IgD-negative memory B cell (primary cell): ENCODE data around the gene ABLIM1. TPM values are rescaled to one million over a fixed set of nuclear protein-coding genes. Genes with fewer than 3 reads are reported as not detected.

Source experiments
- H3K27ac Mint-ChIP-seq, 3 donors: one replicate each; pipeline ENCODE4 v1.8.0; 2020 to 2022; ENCODE audit warnings: mild to moderate bottlenecking in 3 of 3, mixed read lengths in 3 of 3, moderate library complexity in 1 of 3
- H3K27me3 Mint-ChIP-seq: one replicate; pipeline ENCODE4 v1.8.0; 2021; ENCODE audit warnings: mixed read lengths
- H3K36me3 Mint-ChIP-seq: one replicate; pipeline ENCODE4 v1.8.0; 2020; ENCODE audit warnings: mild to moderate bottlenecking, mixed read lengths
- H3K4me1 Mint-ChIP-seq, 3 donors: one replicate each; pipeline ENCODE4 v1.8.0; 2020 to 2022; ENCODE audit warnings: mixed read lengths in 3 of 3, mild to moderate bottlenecking in 1 of 3
- H3K4me3 Mint-ChIP-seq, 4 donors: one replicate each; pipeline ENCODE4 v1.8.0; 2020 to 2022; ENCODE audit warnings: mild to moderate bottlenecking in 4 of 4, mixed read lengths in 4 of 4, moderate library complexity in 3 of 4
- H3K9me3 Mint-ChIP-seq, 3 donors: one replicate each; pipeline ENCODE4 v1.8.0; 2020 to 2021; ENCODE audit warnings: mixed read lengths in 3 of 3, mild to moderate bottlenecking in 1 of 3
- polyA plus RNA-seq: library from polyadenylated mRNA; unstranded; fragments of 300-500 nt; fragmentation: Illumina TruSeq; gene quantifications from one replicate; pipeline ENCODE4 v1.2.3, GENCODE V29; 2021

The ABLIM1 gene
- polyA plus RNA-seq, 1 donor from 2014 or later, result 115 TPM

- H3K4me3 Mint-ChIP-seq, result no peak overlapping the region
- no peak overlapping the region for H3K27ac Mint-ChIP-seq
- H3K4me1 Mint-ChIP-seq, result peaks cover 12 to 20% (median 17%) of the 10 kb centered on the region in 3 donors
- H3K36me3 Mint-ChIP-seq, result no peaks in the 10 kb centered on the region
- peaks cover 29% of the 10 kb centered on the region for H3K27me3 Mint-ChIP-seq
- H3K9me3 Mint-ChIP-seq, result peaks cover 0 to 9% (median 0%) of the 10 kb centered on the region in 3 donors
Observed at GRCh38 chr10:114628106-114628505, 30.0 kb downstream of the ABLIM1 start.

- peaks cover 2 to 14% (median 9%) of the 10 kb centered on the region in 3 donors for H3K4me1 Mint-ChIP-seq
- no peak overlapping the region for H3K4me3 Mint-ChIP-seq
- peaks cover 19% of the 10 kb centered on the region for H3K27me3 Mint-ChIP-seq
- peaks cover 0 to 11% (median 0%) of the 10 kb centered on the region in 3 donors for H3K9me3 Mint-ChIP-seq
- H3K27ac Mint-ChIP-seq, result no peak overlapping the region
- no peaks in the 10 kb centered on the region for H3K36me3 Mint-ChIP-seq
Observed at GRCh38 chr10:114626841-114627240, 31.2 kb downstream of the ABLIM1 start.

GRCh38 chr10:114624951-114625780 is 32.9 kb downstream of the ABLIM1 start:
- Mint-ChIP-seq H3K27ac (no peak overlapping the region), H3K36me3 (no peaks in the 10 kb centered on the region), H3K9me3 (peaks cover 0 to 11% (median 5%) of the 10 kb centered on the region in 3 donors), H3K4me3 (no peak overlapping the region), H3K4me1 (peaks cover 0 to 2% (median 0%) of the 10 kb centered on the region in 3 donors), H3K27me3 (peaks cover 10% of the 10 kb centered on the region)

DNA sequence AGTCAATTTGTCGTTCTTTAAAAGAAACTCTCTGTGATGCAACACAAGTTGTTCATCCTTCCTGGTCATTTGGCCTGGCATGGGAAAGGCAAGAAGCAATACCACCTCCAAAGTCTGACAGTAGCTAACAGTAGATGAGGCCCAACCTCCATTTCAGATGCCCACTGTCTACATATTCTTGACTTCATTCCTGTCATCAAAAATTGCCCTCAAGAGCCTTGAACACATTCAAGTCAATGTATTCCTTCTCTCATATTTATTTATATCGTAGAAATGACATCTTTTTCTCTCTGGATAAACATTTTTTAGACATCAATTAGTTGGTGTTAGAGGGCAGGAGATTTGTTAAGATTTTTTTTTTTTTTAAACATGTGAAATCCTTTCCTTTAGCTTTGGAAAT is 33.7 kb downstream of the ABLIM1 start:
- Mint-ChIP-seq H3K36me3 (no peaks in the 10 kb centered on the region), H3K27ac (no peak overlapping the region), H3K9me3 (peaks cover 0 to 10% (median 5%) of the 10 kb centered on the region in 3 donors)

GRCh38 chr10:114623661-114624294 is 34.3 kb downstream of the ABLIM1 start:
- H3K36me3 Mint-ChIP-seq, result no peaks in the 10 kb centered on the region
- H3K9me3 Mint-ChIP-seq, result peaks cover 0 to 10% (median 5%) of the 10 kb centered on the region in 3 donors
- H3K4me3 Mint-ChIP-seq, result no peak overlapping the region
- H3K4me1 Mint-ChIP-seq, result no peaks in the 10 kb centered on the region
- peaks cover 4% of the 10 kb centered on the region for H3K27me3 Mint-ChIP-seq
- H3K27ac Mint-ChIP-seq, result no peak overlapping the region

More for the DNA sequence above, 33.7 kb downstream of the ABLIM1 start:
- no peaks in the 10 kb centered on the region for H3K4me1 Mint-ChIP-seq
- no peak overlapping the region for H3K4me3 Mint-ChIP-seq
- H3K27me3 Mint-ChIP-seq, result peaks cover 4% of the 10 kb centered on the region

- Mint-ChIP-seq H3K9me3 (peaks cover 0 to 10% (median 5%) of the 10 kb centered on the region in 3 donors), H3K27me3 (peaks cover 4% of the 10 kb centered on the region), H3K27ac (no peak overlapping the region), H3K36me3 (no peaks in the 10 kb centered on the region), H3K4me1 (no peaks in the 10 kb centered on the region), H3K4me3 (no peak overlapping the region)
Observed at GRCh38 chr10:114623155-114623554, 34.9 kb downstream of the ABLIM1 start.

- H3K36me3 Mint-ChIP-seq, result no peaks in the 10 kb centered on the region
- H3K9me3 Mint-ChIP-seq, result peaks cover 0 to 5% (median 3%) of the 10 kb centered on the region in 3 donors
- peaks cover 4 to 5% (median 5%) of the 10 kb centered on the region in 3 donors for H3K4me1 Mint-ChIP-seq
- peaks cover 4% of the 10 kb centered on the region for H3K27me3 Mint-ChIP-seq
- no peak overlapping the region for H3K27ac Mint-ChIP-seq
- H3K4me3 Mint-ChIP-seq, result no peak overlapping the region
Observed at GRCh38 chr10:114618722-114619121, 39.4 kb downstream of the ABLIM1 start.

DNA sequence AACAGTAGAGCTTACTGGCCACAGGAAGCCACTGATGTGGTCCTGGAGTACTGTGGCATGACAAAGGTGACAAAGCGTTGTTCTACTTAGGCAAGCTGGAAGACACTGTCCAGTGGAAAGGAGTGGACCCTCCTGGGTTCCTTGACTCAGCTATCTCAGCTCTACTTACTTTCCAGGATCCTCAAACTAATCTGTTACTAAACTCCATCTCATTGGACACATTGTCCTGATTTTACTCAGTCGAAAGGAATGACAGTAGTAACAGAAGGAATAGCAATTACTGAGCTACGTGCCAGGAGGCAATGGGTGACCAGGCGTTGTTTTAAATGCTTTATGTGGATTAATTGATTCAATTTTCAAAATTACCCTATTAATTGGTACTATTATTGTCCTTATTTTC is 41.6 kb downstream of the ABLIM1 start:
- no peak overlapping the region for H3K27ac Mint-ChIP-seq
- no peak overlapping the region for H3K4me3 Mint-ChIP-seq
- peaks cover 0 to 2% (median 0%) of the 10 kb centered on the region in 3 donors for H3K9me3 Mint-ChIP-seq
- no peaks in the 10 kb centered on the region for H3K36me3 Mint-ChIP-seq
- H3K4me1 Mint-ChIP-seq, result peaks cover 4 to 5% (median 5%) of the 10 kb centered on the region in 3 donors
- H3K27me3 Mint-ChIP-seq, result peaks cover 3% of the 10 kb centered on the region

DNA sequence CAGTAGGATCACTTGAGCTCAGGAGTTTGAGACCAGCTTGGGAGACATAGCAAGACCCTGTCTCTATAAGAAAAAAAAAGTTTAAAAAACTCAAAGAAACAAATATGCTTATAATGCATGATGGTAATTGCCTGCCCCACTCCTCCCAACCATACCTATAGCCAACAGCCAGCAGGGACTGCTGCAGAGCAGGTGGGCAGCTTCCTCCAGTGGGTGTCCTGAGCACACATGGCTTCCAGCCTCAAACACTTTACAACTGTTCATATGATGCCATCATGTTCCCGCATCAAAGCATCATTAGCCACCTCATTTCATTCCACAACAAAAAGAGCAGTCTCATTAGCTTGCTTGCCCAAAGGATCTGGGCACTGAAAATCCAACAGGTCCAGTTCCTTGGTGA is 42.0 kb downstream of the ABLIM1 start:
- H3K9me3 Mint-ChIP-seq, result no peaks in the 10 kb centered on the region
- H3K4me1 Mint-ChIP-seq, result peaks cover 4 to 5% (median 5%) of the 10 kb centered on the region in 3 donors
- H3K4me3 Mint-ChIP-seq, result no peak overlapping the region
- peaks cover 2% of the 10 kb centered on the region for H3K27me3 Mint-ChIP-seq
- no peak overlapping the region for H3K27ac Mint-ChIP-seq
- no peaks in the 10 kb centered on the region for H3K36me3 Mint-ChIP-seq

- Mint-ChIP-seq H3K9me3 (no peaks in the 10 kb centered on the region), H3K27ac (no peak overlapping the region), H3K4me1 (peaks cover 4 to 5% (median 5%) of the 10 kb centered on the region in 3 donors), H3K36me3 (no peaks in the 10 kb centered on the region), H3K27me3 (no peaks in the 10 kb centered on the region), H3K4me3 (no peak overlapping the region)
Observed at GRCh38 chr10:114615600-114616007, 42.5 kb downstream of the ABLIM1 start.

- H3K27ac Mint-ChIP-seq, result no peak overlapping the region
- no peak overlapping the region for H3K4me3 Mint-ChIP-seq
- H3K36me3 Mint-ChIP-seq, result no peaks in the 10 kb centered on the region
- no peaks in the 10 kb centered on the region for H3K9me3 Mint-ChIP-seq
- peaks cover 4 to 5% (median 5%) of the 10 kb centered on the region in 3 donors for H3K4me1 Mint-ChIP-seq
- no peaks in the 10 kb centered on the region for H3K27me3 Mint-ChIP-seq
Observed at GRCh38 chr10:114613237-114613979, 44.7 kb downstream of the ABLIM1 start.

- Mint-ChIP-seq H3K36me3 (peaks cover 2% of the 10 kb centered on the region), H3K27ac (no peak overlapping the region), H3K4me3 (no peak overlapping the region), H3K27me3 (peaks cover 1% of the 10 kb centered on the region), H3K9me3 (no peaks in the 10 kb centered on the region), H3K4me1 (peaks cover 4 to 5% (median 5%) of the 10 kb centered on the region in 3 donors)
Observed at GRCh38 chr10:114611617-114612016, 46.5 kb downstream of the ABLIM1 start.

GRCh38 chr10:114609518-114610426 is 48.3 kb downstream of the ABLIM1 start:
- Mint-ChIP-seq H3K4me3 (no peak overlapping the region), H3K36me3 (peaks cover 2% of the 10 kb centered on the region), H3K9me3 (no peaks in the 10 kb centered on the region), H3K27ac (no peak overlapping the region), H3K4me1 (no peaks in the 10 kb centered on the region), H3K27me3 (peaks cover 1% of the 10 kb centered on the region)

DNA sequence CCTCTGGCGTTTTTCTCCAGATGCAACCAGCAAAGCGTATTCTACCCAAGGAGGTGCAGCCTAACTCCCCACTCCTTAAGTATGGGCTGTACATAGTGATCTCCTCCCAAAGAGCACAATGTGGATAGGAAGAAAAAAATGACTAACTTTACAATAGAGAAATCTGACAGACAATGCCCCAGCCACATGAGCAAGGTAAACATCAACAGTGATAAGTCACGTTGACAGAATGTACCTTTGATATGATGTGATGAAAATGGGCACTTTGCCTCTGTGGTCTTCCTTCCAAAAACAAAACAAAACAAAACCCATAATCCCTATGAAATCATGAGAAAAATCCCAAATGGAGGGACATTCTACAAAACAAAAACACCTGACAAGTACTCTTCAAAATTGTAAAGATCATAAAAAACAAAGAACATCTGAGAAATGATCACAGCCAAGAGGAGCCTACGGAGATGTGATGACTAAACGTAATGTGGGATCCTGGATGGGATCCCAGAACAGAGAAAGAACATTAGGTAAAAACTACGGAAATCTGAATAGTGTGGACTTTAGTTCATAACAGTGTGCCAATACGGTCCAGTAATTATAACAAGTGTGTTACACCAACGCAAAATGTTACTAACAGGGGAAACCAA is 50.6 kb downstream of the ABLIM1 start:
- no peaks in the 10 kb centered on the region for H3K4me1 Mint-ChIP-seq
- H3K9me3 Mint-ChIP-seq, result no peaks in the 10 kb centered on the region
- no peak overlapping the region for H3K4me3 Mint-ChIP-seq
- peaks cover 2% of the 10 kb centered on the region for H3K36me3 Mint-ChIP-seq
- no peak overlapping the region for H3K27ac Mint-ChIP-seq
- peaks cover 1% of the 10 kb centered on the region for H3K27me3 Mint-ChIP-seq
